Smooth muscle cell of the coronary artery (primary cell): Measurements from ENCODE around the gene MXRA8. TPM values are rescaled to one million over a fixed set of nuclear protein-coding genes. Genes with fewer than 3 reads are reported as not detected.

Experiments
- total RNA-seq: library from RNA; depleted of rRNA; stranded (reverse); fragments of >200 nt; gene quantifications from 2 replicates; pipeline ENCODE4 v1.2.3, GENCODE V29; 2014; ENCODE audit warnings: low replicate concordance

Gene MXRA8
- total RNA-seq = 200 and 222 TPM in 2 replicates

GRCh38 chr1:1358433-1359271 lies at the start of gene MXRA8:
Gene MXRA8 (minus strand): TSS chr1:1358555. CDS start chr1:1358504, 51 bp downstream.

GRCh38 chr1:1406821-1407635 lies 48.7 kb upstream of the MXRA8 start, which contains the start of gene MRPL20:
Gene MRPL20 (minus strand): TSS chr1:1407293. CDS start chr1:1407217, 76 bp downstream.

GRCh38 chr1:1399187-1399871 lies 41.0 kb upstream of the MXRA8 start, which contains the start of gene CCNL2:
Gene CCNL2 (minus strand): TSS chr1:1399335. CDS start chr1:1399306, 29 bp downstream.

GRCh38 chr1:1374929-1375662 lies 16.7 kb upstream of the MXRA8 start, which contains the start of gene AURKAIP1:
Gene AURKAIP1 (minus strand): TSS chr1:1375207. CDS start chr1:1374756, 451 bp downstream.

GRCh38 chr1:1349256-1350012 lies 8.9 kb downstream of the MXRA8 start, which contains the start of gene DVL1:
Gene DVL1 (minus strand): TSS chr1:1349418. CDS start chr1:1349065, 353 bp downstream.

GRCh38 chr1:1331068-1331965 lies 27.0 kb downstream of the MXRA8 start, which contains the start of gene TAS1R3:
Gene TAS1R3 (plus strand): TSS chr1:1331280. CDS start chr1:1331346, 66 bp downstream.

GRCh38 chr1:1324524-1325287 lies 33.6 kb downstream of the MXRA8 start, which contains the start of the genes CPTP and INTS11:
Gene CPTP (plus strand): TSS chr1:1324802. CDS start chr1:1326911, 2,109 bp downstream.
Gene INTS11 (minus strand): TSS chr1:1324660. CDS start chr1:1324608, 52 bp downstream.

GRCh38 chr1:1307923-1308755 lies 50.2 kb downstream of the MXRA8 start, which contains the start of the genes ACAP3 and PUSL1:
Gene ACAP3 (minus strand): TSS chr1:1307930. CDS start chr1:1307815, 115 bp downstream.
Gene PUSL1 (plus strand): TSS chr1:1308597. CDS start chr1:1308644, 47 bp downstream.

Other genes starting within 250 kb of the MXRA8 start
- 2.1 and 3.7 TPM in 2 replicates for gene C1orf159, start 242.5 kb downstream of the MXRA8 start, total RNA-seq
- not detected in 2 replicates for gene TTLL10, start 184.7 kb downstream of the MXRA8 start, total RNA-seq
- gene TNFRSF18, start 152.0 kb downstream of the MXRA8 start, total RNA-seq = not detected in 2 replicates
- gene TNFRSF4, start 144.4 kb downstream of the MXRA8 start, total RNA-seq = not detected in 2 replicates
- 100 and 148 TPM in 2 replicates for gene SDF4, start 126.6 kb downstream of the MXRA8 start, total RNA-seq
- gene B3GALT6, start 126.3 kb downstream of the MXRA8 start, total RNA-seq = 9.9 and 24.7 TPM in 2 replicates
- 0.35 and 0.53 TPM in 2 replicates for gene C1QTNF12, start 111.8 kb downstream of the MXRA8 start, total RNA-seq
- 9.9 and 30.1 TPM in 2 replicates for gene UBE2J2, start 84.7 kb downstream of the MXRA8 start, total RNA-seq
- gene SCNN1D, start 78.1 kb downstream of the MXRA8 start, total RNA-seq = 0.38 and 0.47 TPM in 2 replicates
- 22.7 and 64.0 TPM in 2 replicates for gene ACAP3, start 50.6 kb downstream of the MXRA8 start, total RNA-seq
- gene PUSL1, start 50.0 kb downstream of the MXRA8 start, total RNA-seq = 4.7 and 14.8 TPM in 2 replicates
- 52.0 and 105 TPM in 2 replicates for gene INTS11, start 33.9 kb downstream of the MXRA8 start, total RNA-seq
- 4.3 and 8.5 TPM in 2 replicates for gene CPTP, start 33.8 kb downstream of the MXRA8 start, total RNA-seq
- 0.15 and 0.35 TPM in 2 replicates for gene TAS1R3, start 27.3 kb downstream of the MXRA8 start, total RNA-seq
- gene DVL1, start 9.1 kb downstream of the MXRA8 start, total RNA-seq = 72.2 and 104 TPM in 2 replicates
- 51.0 and 109 TPM in 2 replicates for gene AURKAIP1, start 16.7 kb upstream of the MXRA8 start, total RNA-seq
- 92.2 and 99.7 TPM in 2 replicates for gene CCNL2, start 40.8 kb upstream of the MXRA8 start, total RNA-seq
- 59.4 and 118 TPM in 2 replicates for gene MRPL20, start 48.7 kb upstream of the MXRA8 start, total RNA-seq
- gene ANKRD65, start 62.7 kb upstream of the MXRA8 start, total RNA-seq = 0.23 TPM in 2 replicates
- 1.5 and 1.6 TPM in 2 replicates for gene VWA1, start 77.1 kb upstream of the MXRA8 start, total RNA-seq
- gene ATAD3C, start 91.1 kb upstream of the MXRA8 start, total RNA-seq = under 0.01 and 0.15 TPM in 2 replicates
- 15.9 and 18.1 TPM in 2 replicates for gene ATAD3B, start 113.2 kb upstream of the MXRA8 start, total RNA-seq
- gene ATAD3A, start 153.6 kb upstream of the MXRA8 start, total RNA-seq = 20.5 and 40.8 TPM in 2 replicates
- 1.6 and 5.6 TPM in 2 replicates for gene TMEM240, start 182.1 kb upstream of the MXRA8 start, total RNA-seq
- gene SSU72, start 216.3 kb upstream of the MXRA8 start, total RNA-seq = 24.2 and 47.0 TPM in 2 replicates
- gene FNDC10, start 241.6 kb upstream of the MXRA8 start, total RNA-seq = 0.45 and 0.82 TPM in 2 replicates